DMS79 (cell line): ENCODE measurements around the gene NTS.

Experiments
- DNase-seq: peaks from one replicate; lab custom pipeline; 2025; lab: John Stamatoyannopoulos, UW

NTS gene

GRCh38 chr12:85923767-85924331, 49.8 kb downstream of the NTS start:
- DNase-seq: no peak

DNA sequence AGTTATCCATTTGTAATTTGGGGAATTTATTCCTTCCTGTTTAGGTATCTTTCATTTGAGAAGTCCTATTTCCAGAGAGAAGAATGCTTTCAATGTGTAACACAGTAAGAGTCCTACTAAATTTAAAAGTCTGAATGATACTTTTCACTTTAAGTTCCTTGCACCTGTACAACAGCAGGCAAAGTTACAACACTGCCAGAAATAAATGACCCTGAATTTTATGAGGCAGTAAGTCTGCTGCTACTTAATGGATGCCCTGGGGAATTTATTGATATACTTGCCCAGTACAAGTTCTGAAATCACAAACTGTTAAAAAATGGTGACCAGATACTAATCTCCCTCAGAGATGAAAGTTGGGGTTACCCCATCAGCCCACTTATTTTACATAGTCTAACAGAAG, 53.1 kb downstream of the NTS start:
- no peak for DNase-seq
